ENCODE results near the gene SLC39A10.

Gene SLC39A10

GRCh38 chr2:195675783-195676427 lies 18.9 kb downstream of the SLC39A10 start:
- H3K4me3 ChIP-seq (ENCODE audit: low read length) = no peak overlapping the region
- no peaks in the 10 kb centered on the region for H3K27me3 ChIP-seq (replicated peaks; ENCODE audit: insufficient read depth, low read length)
- H3K27ac ChIP-seq (ENCODE audit: low read length) = no peak overlapping the region
- no peaks in the 10 kb centered on the region for H4K20me1 ChIP-seq (ENCODE audit: insufficient read depth, low read length)
- H3F3A ChIP-seq (ENCODE audit: insufficient read depth, low read length) = no peaks in the 10 kb centered on the region
- H3K4me2 ChIP-seq (ENCODE audit: low read depth, low read length) = no peak overlapping the region
- no peak overlapping the region for H3K9ac ChIP-seq (ENCODE audit: low read length)
- H3K9me3 ChIP-seq (replicated peaks; ENCODE audit: insufficient read depth, low read length) = no peaks in the 10 kb centered on the region
- no peaks in the 10 kb centered on the region for H3K79me2 ChIP-seq (ENCODE audit: low read length)
- no peaks in the 10 kb centered on the region for H3K4me1 ChIP-seq (ENCODE audit: low read length)
- no peak for DNase-seq
- H2AFZ ChIP-seq (ENCODE audit: low read length) = no peak overlapping the region
- no peaks in the 10 kb centered on the region for H3K9me2 ChIP-seq (replicated peaks; ENCODE audit: insufficient read depth, low read length)
- TF ChIP-seq CTCF (IDR thresholded peaks at IDR 0.05; ENCODE audit: low read length) (no peak), EZH2phosphoT487 (IDR thresholded peaks at IDR 0.05; ENCODE audit: low read length) (no peak), EZH2 (optimal IDR thresholded peaks at IDR 0.05; ENCODE audit: low read depth, low read length) (no peak)
- H3K36me3 ChIP-seq (replicated peaks; ENCODE audit: insufficient read depth, low read length) = no peaks in the 10 kb centered on the region

- Histone ChIP-seq H3K9me3 (replicated peaks; ENCODE audit: insufficient read depth, low read length) (no peaks in the 10 kb centered on the region), H4K20me1 (ENCODE audit: insufficient read depth, low read length) (no peaks in the 10 kb centered on the region)
- TF ChIP-seq CTCF (IDR thresholded peaks at IDR 0.05; ENCODE audit: low read length) = no peak
- TF ChIP-seq EZH2 (optimal IDR thresholded peaks at IDR 0.05; ENCODE audit: low read depth, low read length) = no peak
- no peak for TF ChIP-seq EZH2phosphoT487 (IDR thresholded peaks at IDR 0.05; ENCODE audit: low read length)
Measured at GRCh38 chr2:195677290-195677689, 20.3 kb downstream of the SLC39A10 start.

GRCh38 chr2:195677884-195678283 lies 20.9 kb downstream of the SLC39A10 start:
- Histone ChIP-seq H3K9me3 (replicated peaks; ENCODE audit: insufficient read depth, low read length) (no peaks in the 10 kb centered on the region), H3K79me2 (ENCODE audit: low read length) (no peaks in the 10 kb centered on the region), H3K4me3 (ENCODE audit: low read length) (no peak overlapping the region), H3F3A (ENCODE audit: insufficient read depth, low read length) (no peaks in the 10 kb centered on the region), H3K4me2 (ENCODE audit: low read depth, low read length) (no peak overlapping the region), H3K27me3 (replicated peaks; ENCODE audit: insufficient read depth, low read length) (no peaks in the 10 kb centered on the region), H3K36me3 (replicated peaks; ENCODE audit: insufficient read depth, low read length) (no peaks in the 10 kb centered on the region), H2AFZ (ENCODE audit: low read length) (no peak overlapping the region), H3K9me2 (replicated peaks; ENCODE audit: insufficient read depth, low read length) (no peaks in the 10 kb centered on the region), H3K27ac (ENCODE audit: low read length) (no peak overlapping the region), H3K9ac (ENCODE audit: low read length) (no peak overlapping the region), H4K20me1 (ENCODE audit: insufficient read depth, low read length) (no peaks in the 10 kb centered on the region), H3K4me1 (ENCODE audit: low read length) (no peaks in the 10 kb centered on the region)
- TF ChIP-seq EZH2 (optimal IDR thresholded peaks at IDR 0.05; ENCODE audit: low read depth, low read length) (no peak), CTCF (IDR thresholded peaks at IDR 0.05; ENCODE audit: low read length) (no peak), EZH2phosphoT487 (IDR thresholded peaks at IDR 0.05; ENCODE audit: low read length) (no peak)
- DNase-seq = no peak

More at GRCh38 chr2:195677290-195677689, 20.3 kb downstream of the SLC39A10 start:
- Histone ChIP-seq H3K9me2 (replicated peaks; ENCODE audit: insufficient read depth, low read length) (no peaks in the 10 kb centered on the region), H2AFZ (ENCODE audit: low read length) (no peak overlapping the region), H3K79me2 (ENCODE audit: low read length) (no peaks in the 10 kb centered on the region), H3K4me1 (ENCODE audit: low read length) (no peaks in the 10 kb centered on the region), H3K27ac (ENCODE audit: low read length) (no peak overlapping the region), H3K9ac (ENCODE audit: low read length) (no peak overlapping the region), H3F3A (ENCODE audit: insufficient read depth, low read length) (no peaks in the 10 kb centered on the region), H3K4me2 (ENCODE audit: low read depth, low read length) (no peak overlapping the region), H3K27me3 (replicated peaks; ENCODE audit: insufficient read depth, low read length) (no peaks in the 10 kb centered on the region), H3K4me3 (ENCODE audit: low read length) (no peak overlapping the region), H3K36me3 (replicated peaks; ENCODE audit: insufficient read depth, low read length) (no peaks in the 10 kb centered on the region)
- no peak for DNase-seq

Measured in MM.1S (cell line).